ENCODE results near the gene C2orf72.

DNA sequence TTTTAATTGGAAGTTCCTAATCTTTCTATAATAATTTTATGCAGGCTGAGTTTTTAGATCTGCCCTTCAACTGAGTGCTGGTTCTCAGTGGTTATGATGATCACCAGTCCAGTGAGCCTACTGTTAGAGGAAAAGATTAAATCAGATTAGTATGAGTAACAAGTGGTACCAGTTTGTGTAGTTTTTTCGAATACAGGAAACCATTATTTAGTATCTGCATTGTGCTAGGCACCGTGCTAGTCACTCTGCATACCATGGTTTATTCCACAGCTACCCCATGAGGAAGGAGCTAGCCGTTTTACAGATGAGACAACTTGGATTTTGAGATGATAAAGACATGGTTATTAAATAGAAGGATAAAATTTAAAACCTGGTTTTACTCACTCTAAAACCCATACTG, 25.5 kb downstream of the C2orf72 start:
- TF ChIP-seq CTCF (conservative IDR thresholded peaks at IDR 0.05; ENCODE audit: low read depth, low read length) (no peak), EZH2 (IDR thresholded peaks at IDR 0.05; ENCODE audit: low read length, unreplicated experiment) (no peak), EZH2phosphoT487 (IDR thresholded peaks at IDR 0.05; ENCODE audit: borderline replicate concordance, low read length) (no peak)
